GM12878 (cell line): ENCODE measurements around the gene NPHP1.

ENCODE experiments used
- ATF2 ChIP-seq: IDR thresholded peaks from 2 replicates; pipeline ENCODE4 v1.6.1; 2012; ENCODE audit warnings: low read length, inconsistent platforms
- BCL11A ChIP-seq: IDR thresholded peaks from 2 replicates; pipeline ENCODE4 v1.6.1; 2011; ENCODE audit warnings: low read depth, low read length
- EED ChIP-seq: sonication (generic); IDR thresholded peaks from 2 replicates; pipeline ENCODE4 v1.6.1; 2016; ENCODE audit warnings: antibody characterized with exemption, low read depth
- MXI1 ChIP-seq: fragments of 150-350 bp; IDR thresholded peaks from 2 replicates; pipeline ENCODE4 v1.6.1; 2011; ENCODE audit warnings: low read depth, mild to moderate bottlenecking, inconsistent platforms, low read length, improper control_type of control experiment
- POLR2A ChIP-seq: IDR thresholded peaks from 2 replicates; pipeline ENCODE4 v1.6.1; 2011; ENCODE audit warnings: low read depth, mild to moderate bottlenecking, low read length
- YY1 ChIP-seq: IDR thresholded peaks from 2 replicates; pipeline ENCODE4 v1.6.1; 2011; ENCODE audit warnings: low read depth, mild to moderate bottlenecking, low read length
- ZNF24 ChIP-seq: fragments of 450-650 bp; IDR thresholded peaks from 2 replicates; pipeline ENCODE4 v1.6.1; 2017; ENCODE audit warnings: antibody characterized with exemption, mild to moderate bottlenecking
- TF ChIP-seq, protein P1 (sequence below), 3 experiments: IDR thresholded peaks in 2 of 3; conservative IDR thresholded peaks in 1 of 3; 2 replicates each; pipeline ENCODE4 v1.5.1; 2011; ENCODE audit warnings: low read depth in 3 of 3, low read length in 3 of 3, mild to moderate bottlenecking in 3 of 3, control low read depth in 2 of 3, moderate library complexity in 2 of 3, inconsistent platforms in 1 of 3, mixed read lengths in 1 of 3; ENCODE audit not compliant: control insufficient read depth in 2 of 3, insufficient read depth in 1 of 3; ENCODE audit errors: extremely low read depth in 1 of 3

GRCh38 chr2:110121592-110121991, 83.2 kb downstream of the NPHP1 start:
- TF ChIP-seq, protein P1, sequence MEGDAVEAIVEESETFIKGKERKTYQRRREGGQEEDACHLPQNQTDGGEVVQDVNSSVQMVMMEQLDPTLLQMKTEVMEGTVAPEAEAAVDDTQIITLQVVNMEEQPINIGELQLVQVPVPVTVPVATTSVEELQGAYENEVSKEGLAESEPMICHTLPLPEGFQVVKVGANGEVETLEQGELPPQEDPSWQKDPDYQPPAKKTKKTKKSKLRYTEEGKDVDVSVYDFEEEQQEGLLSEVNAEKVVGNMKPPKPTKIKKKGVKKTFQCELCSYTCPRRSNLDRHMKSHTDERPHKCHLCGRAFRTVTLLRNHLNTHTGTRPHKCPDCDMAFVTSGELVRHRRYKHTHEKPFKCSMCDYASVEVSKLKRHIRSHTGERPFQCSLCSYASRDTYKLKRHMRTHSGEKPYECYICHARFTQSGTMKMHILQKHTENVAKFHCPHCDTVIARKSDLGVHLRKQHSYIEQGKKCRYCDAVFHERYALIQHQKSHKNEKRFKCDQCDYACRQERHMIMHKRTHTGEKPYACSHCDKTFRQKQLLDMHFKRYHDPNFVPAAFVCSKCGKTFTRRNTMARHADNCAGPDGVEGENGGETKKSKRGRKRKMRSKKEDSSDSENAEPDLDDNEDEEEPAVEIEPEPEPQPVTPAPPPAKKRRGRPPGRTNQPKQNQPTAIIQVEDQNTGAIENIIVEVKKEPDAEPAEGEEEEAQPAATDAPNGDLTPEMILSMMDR (IDR thresholded peaks at IDR 0.05 in 2 of 3, conservative IDR thresholded peaks at IDR 0.05 in 1 of 3; ENCODE audit: control insufficient read depth in 2 of 3, extremely low read depth in 1 of 3, insufficient read depth in 1 of 3, low read depth in 3 of 3, low read length in 3 of 3) = no peak
- TF ChIP-seq POLR2A (no peak), YY1 (no peak), ZNF24 (no peak), MXI1 (no peak), BCL11A (no peak), ATF2 (no peak), EED (no peak)
